ENCODE measurements around the gene ZNF764. TPM values are rescaled to one million over a fixed set of nuclear protein-coding genes. Genes with fewer than 3 reads are reported as not detected.
"Not testable (repeated sequence)": the region's sequence is repeated elsewhere in the genome, so short reads cannot be mapped to it uniquely, and the experiment has no call there.

Gene ZNF764
- polyA plus RNA-seq, 1 donor = 21.2 TPM

GRCh38 chr16:30548416-30549253 lies 9.5 kb downstream of the ZNF764 start:
- peaks cover 5% of the 10 kb centered on the region for H3K9me3 ChIP-seq (ENCODE audit: control insufficient read depth, low read depth, low read length)
- H3K4me3 ChIP-seq (ENCODE audit: low read length) = no peak overlapping the region
- H3K27me3 ChIP-seq (ENCODE audit: control insufficient read depth, insufficient read depth, low read length) = no peaks in the 10 kb centered on the region
- H3K27ac ChIP-seq (ENCODE audit: low read length) = peak overlapping the region; percentile 87
- no CpG with 5 or more reads among the region's 8 CpGs for WGBS (ENCODE audit: insufficient coverage, low lambda C conversion rate)
- peak in 1 of 2 donors; percentile 66 for DNase-seq
- H3K4me1 ChIP-seq (ENCODE audit: control insufficient read depth, insufficient read depth, low read length) = peaks cover 48% of the 10 kb centered on the region
- peaks cover 8% of the 10 kb centered on the region for H3K36me3 ChIP-seq (ENCODE audit: control insufficient read depth, insufficient read depth, low read length)

DNA sequence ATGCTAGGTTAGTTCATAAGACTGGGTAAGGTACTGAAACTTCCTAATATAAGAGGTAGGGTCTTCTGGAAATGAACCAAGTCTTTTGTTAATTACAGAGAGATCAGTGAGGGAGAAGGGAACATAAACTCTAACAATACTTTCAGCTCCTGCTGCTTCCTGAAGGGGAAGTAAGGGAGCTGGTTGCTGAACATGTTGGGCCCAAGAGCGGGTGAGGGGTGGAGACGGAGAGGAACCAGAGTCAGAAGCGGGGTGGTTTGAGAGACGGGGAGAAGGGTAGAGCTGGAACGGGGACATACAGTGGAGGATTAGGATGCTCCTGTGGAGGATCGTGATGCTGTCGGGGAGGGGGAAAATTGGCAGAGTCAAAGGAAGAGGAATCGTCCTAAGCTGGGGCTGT lies 12.1 kb downstream of the ZNF764 start:
- WGBS (ENCODE audit: insufficient coverage, low lambda C conversion rate) = 87% methylated on average over 8 of the region's 8 CpGs
- Histone ChIP-seq H3K4me3 (ENCODE audit: low read length) (no peak overlapping the region), H3K27ac (ENCODE audit: low read length) (no peak overlapping the region), H3K4me1 (ENCODE audit: control insufficient read depth, insufficient read depth, low read length) (peaks cover 53% of the 10 kb centered on the region), H3K27me3 (ENCODE audit: control insufficient read depth, insufficient read depth, low read length) (no peaks in the 10 kb centered on the region), H3K9me3 (ENCODE audit: control insufficient read depth, low read depth, low read length) (peaks cover 5% of the 10 kb centered on the region), H3K36me3 (ENCODE audit: control insufficient read depth, insufficient read depth, low read length) (no peaks in the 10 kb centered on the region)
- no peak for DNase-seq

DNA sequence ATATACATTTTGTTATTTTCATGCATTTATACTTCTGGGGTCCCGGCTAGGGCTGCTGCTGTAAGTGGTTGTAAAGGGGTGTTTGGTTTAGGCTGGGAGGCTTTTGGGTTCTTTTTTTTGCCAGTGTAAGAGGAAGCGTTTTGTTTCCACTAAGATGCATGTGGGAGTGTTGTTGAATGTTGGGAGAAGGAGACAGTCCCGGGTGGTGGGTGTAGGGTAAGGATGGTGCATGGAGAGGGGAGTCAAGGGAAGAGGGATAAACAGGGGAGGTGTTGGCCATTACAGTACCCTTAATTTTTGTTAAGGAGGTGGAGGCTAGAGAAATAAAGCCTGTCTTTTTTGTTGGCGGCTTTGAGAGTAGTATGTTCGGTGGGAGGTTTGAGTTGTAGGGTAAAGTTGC lies 15.1 kb downstream of the ZNF764 start:
- H3K27ac ChIP-seq (ENCODE audit: low read length) = peak overlapping the region; percentile 86
- DNase-seq = no peak
- no peaks in the 10 kb centered on the region for H3K36me3 ChIP-seq (ENCODE audit: control insufficient read depth, insufficient read depth, low read length)
- 80% methylated on average over 1 of the region's 5 CpGs for WGBS (ENCODE audit: insufficient coverage, low lambda C conversion rate)
- H3K9me3 ChIP-seq (ENCODE audit: control insufficient read depth, low read depth, low read length) = peaks cover 5% of the 10 kb centered on the region
- H3K4me3 ChIP-seq (ENCODE audit: low read length) = peak overlapping the region; percentile 23
- H3K27me3 ChIP-seq (ENCODE audit: control insufficient read depth, insufficient read depth, low read length) = no peaks in the 10 kb centered on the region
- peaks cover 62% of the 10 kb centered on the region for H3K4me1 ChIP-seq (ENCODE audit: control insufficient read depth, insufficient read depth, low read length)

DNA sequence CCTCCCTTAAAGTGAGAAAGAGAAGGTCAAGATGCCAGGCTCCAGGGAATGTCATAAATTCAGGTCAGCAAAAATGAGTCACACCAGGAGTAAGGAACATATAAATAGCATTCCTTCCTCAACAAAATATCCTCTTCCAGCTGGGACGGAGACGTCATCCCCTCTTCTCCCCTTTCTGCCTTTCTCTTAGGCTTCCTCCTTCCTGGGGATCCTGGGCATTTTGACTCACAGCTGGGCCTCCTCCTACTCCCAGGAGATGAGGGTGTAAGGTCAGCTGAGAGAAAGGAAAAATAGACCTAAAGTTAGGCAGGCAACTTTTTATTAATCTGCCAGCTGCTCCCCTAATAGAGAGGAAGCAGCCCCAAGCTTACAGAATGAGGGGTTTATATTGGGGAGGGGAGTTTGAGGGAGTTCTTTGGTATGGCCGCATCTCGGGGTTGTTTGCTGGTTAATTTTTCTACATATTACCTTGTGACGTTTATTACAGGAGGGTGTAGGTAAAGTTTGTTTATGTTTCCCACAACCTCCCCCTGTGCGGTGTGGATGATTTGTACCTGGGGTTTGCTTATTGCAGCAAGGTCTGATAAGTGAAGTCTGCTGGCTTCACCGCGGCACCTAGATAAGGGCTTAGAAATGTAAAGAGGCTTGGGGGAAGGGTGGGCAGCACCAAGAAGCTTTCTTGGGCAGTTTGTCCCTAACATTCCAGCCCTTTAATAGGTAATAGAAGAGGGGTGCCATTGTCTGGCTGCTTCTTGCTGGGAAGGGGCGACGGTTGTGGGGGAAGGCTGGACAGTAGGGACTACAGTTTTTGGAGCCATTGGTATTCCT lies 16.5 kb downstream of the ZNF764 start:
- Histone ChIP-seq H3K27me3 (ENCODE audit: control insufficient read depth, insufficient read depth, low read length) (no peaks in the 10 kb centered on the region), H3K36me3 (ENCODE audit: control insufficient read depth, insufficient read depth, low read length) (no peaks in the 10 kb centered on the region), H3K4me3 (ENCODE audit: low read length) (peak overlapping the region; percentile 28), H3K27ac (ENCODE audit: low read length) (peak overlapping the region; percentile 86), H3K9me3 (ENCODE audit: control insufficient read depth, low read depth, low read length) (no peaks in the 10 kb centered on the region), H3K4me1 (ENCODE audit: control insufficient read depth, insufficient read depth, low read length) (peaks cover 57% of the 10 kb centered on the region)
- peak; percentile 80 to 91 for DNase-seq
- no CpG with 5 or more reads among the region's 10 CpGs for WGBS (ENCODE audit: insufficient coverage, low lambda C conversion rate)

DNA sequence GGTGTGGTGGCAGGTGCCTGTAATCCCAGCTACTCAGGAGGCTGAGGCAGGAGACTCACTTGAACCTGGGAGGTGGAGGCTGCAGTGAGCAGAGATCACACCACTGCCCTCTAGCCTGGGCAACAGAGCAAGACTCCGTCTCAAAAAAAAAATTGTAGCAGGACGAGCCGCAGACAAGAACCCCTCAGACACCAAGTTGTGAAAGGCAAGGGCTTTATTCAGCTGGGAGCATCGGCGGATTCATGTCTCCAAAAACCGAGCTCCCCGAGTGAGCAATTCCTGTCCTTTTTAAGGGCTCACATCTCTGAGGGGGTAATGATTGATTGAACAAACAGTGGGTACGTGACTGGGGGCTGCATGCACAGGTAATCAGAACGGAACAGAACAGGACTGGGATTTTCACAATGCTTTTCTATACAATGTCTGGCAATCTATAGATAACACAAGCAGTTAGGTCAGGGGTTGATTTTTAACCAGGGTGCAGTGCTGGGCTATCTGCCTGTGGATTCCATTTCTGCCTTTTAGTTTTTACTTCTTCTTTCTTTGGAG lies 17.2 kb downstream of the ZNF764 start:
- no CpG with 5 or more reads among the region's 9 CpGs for WGBS (ENCODE audit: insufficient coverage, low lambda C conversion rate)
- not testable (repeated sequence) for H3K4me3 ChIP-seq (ENCODE audit: low read length); H3K36me3 ChIP-seq (ENCODE audit: control insufficient read depth, insufficient read depth, low read length); H3K27me3 ChIP-seq (ENCODE audit: control insufficient read depth, insufficient read depth, low read length); H3K9me3 ChIP-seq (ENCODE audit: control insufficient read depth, low read depth, low read length)
- Histone ChIP-seq H3K27ac (ENCODE audit: low read length) (peak overlapping the region; percentile 86), H3K4me1 (ENCODE audit: control insufficient read depth, insufficient read depth, low read length) (peaks cover 57% of the 10 kb centered on the region)
- peak; percentile 60 to 80 for DNase-seq

DNA sequence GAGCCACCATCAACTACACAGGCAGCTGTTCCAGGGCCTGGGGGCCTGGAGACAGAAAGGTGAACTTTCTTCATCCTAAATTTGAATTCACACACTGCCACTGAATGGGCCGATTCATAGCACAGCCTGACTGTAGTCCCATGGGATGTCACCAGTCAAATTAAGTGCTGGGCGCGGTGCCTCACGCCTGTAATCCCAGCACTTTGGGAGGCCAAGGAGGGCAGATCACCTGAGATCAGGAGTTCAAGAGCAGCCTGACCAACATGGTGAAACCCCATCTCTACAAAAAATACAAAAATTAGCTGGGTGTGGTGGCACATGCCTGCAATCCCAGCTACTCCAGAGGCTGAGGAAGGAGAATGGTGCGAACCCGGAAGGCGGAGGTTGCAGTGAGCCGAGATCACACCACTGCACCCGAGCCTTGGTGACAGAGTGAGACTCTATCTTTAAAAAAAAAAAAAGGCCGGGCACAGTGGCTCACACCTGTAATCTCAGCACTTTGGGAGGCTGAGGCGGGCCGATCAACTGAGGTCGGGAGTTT lies 18.1 kb downstream of the ZNF764 start:
- Histone ChIP-seq H3K4me1 (ENCODE audit: control insufficient read depth, insufficient read depth, low read length) (peaks cover 62% of the 10 kb centered on the region), H3K27ac (ENCODE audit: low read length) (peak overlapping the region; percentile 86)
- H3K36me3 ChIP-seq (ENCODE audit: control insufficient read depth, insufficient read depth, low read length); H3K27me3 ChIP-seq (ENCODE audit: control insufficient read depth, insufficient read depth, low read length); H3K4me3 ChIP-seq (ENCODE audit: low read length); H3K9me3 ChIP-seq (ENCODE audit: control insufficient read depth, low read depth, low read length); DNase-seq: not testable (repeated sequence)
- no CpG with 5 or more reads among the region's 13 CpGs for WGBS (ENCODE audit: insufficient coverage, low lambda C conversion rate)

DNA sequence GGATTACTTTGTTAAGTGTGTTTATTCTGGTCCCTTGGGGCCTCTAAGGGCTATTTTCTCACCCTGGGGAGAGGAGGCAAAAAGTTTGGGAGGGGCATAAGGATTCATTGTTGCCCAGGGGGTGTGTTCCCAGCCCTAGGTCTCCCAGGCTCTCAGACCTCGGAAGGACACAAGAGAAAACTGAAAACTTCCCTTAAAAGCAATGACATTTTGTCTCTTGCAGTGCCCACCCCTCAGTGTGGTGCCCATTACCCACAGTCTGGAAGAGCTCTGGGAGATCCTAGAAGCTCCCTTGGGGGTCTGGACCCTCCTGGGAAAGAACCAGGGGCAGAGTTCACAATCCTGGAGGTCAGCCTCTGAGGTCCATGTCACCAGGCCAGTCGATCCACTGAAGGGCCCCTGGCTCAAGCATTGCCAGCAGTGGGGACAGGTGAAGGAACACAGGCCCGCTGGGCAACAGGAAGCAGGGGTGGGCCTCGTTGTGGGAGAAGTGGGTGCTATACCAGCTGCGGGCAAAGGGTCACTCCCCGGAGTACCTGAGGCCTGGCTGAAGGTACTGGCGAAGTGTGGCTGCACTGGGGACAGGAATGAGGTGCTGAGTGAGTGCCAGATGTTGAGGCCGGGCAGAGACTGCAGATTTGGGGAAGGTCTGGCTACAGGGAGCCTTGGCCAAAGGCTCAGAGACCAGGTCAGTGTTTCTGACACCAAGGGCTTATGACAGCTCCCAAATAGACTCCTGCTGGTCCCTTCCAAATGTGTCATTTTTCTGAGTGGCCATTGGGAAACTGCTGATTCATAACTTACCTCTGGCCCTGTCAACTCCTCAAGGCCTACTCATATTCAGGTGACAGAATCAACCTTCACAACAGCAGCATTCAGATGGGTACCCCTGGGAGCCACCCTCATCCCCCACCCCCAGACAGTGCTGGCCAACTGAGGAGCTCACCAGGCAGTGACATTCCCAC lies 18.9 kb downstream of the ZNF764 start:
- peak in 1 of 2 donors; percentile 55 for DNase-seq
- Histone ChIP-seq H3K27ac (ENCODE audit: low read length) (peak overlapping the region; percentile 86), H3K36me3 (ENCODE audit: control insufficient read depth, insufficient read depth, low read length) (no peaks in the 10 kb centered on the region), H3K4me3 (ENCODE audit: low read length) (no peak overlapping the region), H3K9me3 (ENCODE audit: control insufficient read depth, low read depth, low read length) (no peaks in the 10 kb centered on the region), H3K4me1 (ENCODE audit: control insufficient read depth, insufficient read depth, low read length) (peaks cover 54% of the 10 kb centered on the region), H3K27me3 (ENCODE audit: control insufficient read depth, insufficient read depth, low read length) (no peaks in the 10 kb centered on the region)
- no CpG with 5 or more reads among the region's 8 CpGs for WGBS (ENCODE audit: insufficient coverage, low lambda C conversion rate)

- WGBS (ENCODE audit: insufficient coverage, low lambda C conversion rate) = 83% methylated on average over 1 of the region's 13 CpGs
- H3K27me3 ChIP-seq (ENCODE audit: control insufficient read depth, insufficient read depth, low read length); DNase-seq; H3K9me3 ChIP-seq (ENCODE audit: control insufficient read depth, low read depth, low read length); H3K4me3 ChIP-seq (ENCODE audit: low read length): not testable (repeated sequence)
- Histone ChIP-seq H3K36me3 (ENCODE audit: control insufficient read depth, insufficient read depth, low read length) (peaks cover 14% of the 10 kb centered on the region), H3K27ac (ENCODE audit: low read length) (peak overlapping the region; percentile 95), H3K4me1 (ENCODE audit: control insufficient read depth, insufficient read depth, low read length) (peaks cover 41% of the 10 kb centered on the region)
Observed at GRCh38 chr16:30536391-30537024, 21.7 kb downstream of the ZNF764 start.

GRCh38 chr16:30535777-30536190 lies 22.4 kb downstream of the ZNF764 start:
- 100% methylated on average over 1 of the region's 12 CpGs for WGBS (ENCODE audit: insufficient coverage, low lambda C conversion rate)
- no peaks in the 10 kb centered on the region for H3K27me3 ChIP-seq (ENCODE audit: control insufficient read depth, insufficient read depth, low read length)
- peak overlapping the region; percentile 95 for H3K27ac ChIP-seq (ENCODE audit: low read length)
- peak; percentile 82 to 86 for DNase-seq
- peaks cover 4% of the 10 kb centered on the region for H3K9me3 ChIP-seq (ENCODE audit: control insufficient read depth, low read depth, low read length)
- peak overlapping the region; percentile 79 for H3K4me3 ChIP-seq (ENCODE audit: low read length)
- H3K4me1 ChIP-seq (ENCODE audit: control insufficient read depth, insufficient read depth, low read length) = peaks cover 42% of the 10 kb centered on the region
- H3K36me3 ChIP-seq (ENCODE audit: control insufficient read depth, insufficient read depth, low read length) = peaks cover 22% of the 10 kb centered on the region
